Liver (tissue), 9 donors: ENCODE data around the gene UGT1A10. TPM values are rescaled to one million over a fixed set of nuclear protein-coding genes. Genes with fewer than 3 reads are reported as not detected.
A peak's percentile ranks its signal among the peaks of the same experiment; 100 is the strongest.

Source experiments
- DNase-seq: peaks from one replicate; pipeline ENCODE4 v3.0.0-alpha.2; 2017; ENCODE audit warnings: low spot score
- H3K27ac ChIP-seq, 2 donors: one replicate each; pipeline ENCODE4 v1.7.0; 2013; ENCODE audit warnings: inconsistent platforms in 2 of 2, low read length in 2 of 2, control low read depth in 1 of 2, low read depth in 1 of 2, mild to moderate bottlenecking in 1 of 2
- H3K27me3 ChIP-seq, 4 donors: one replicate each; pipeline versions ENCODE4 v1.6.1 to v1.7.0; 2013; ENCODE audit warnings: low read length in 3 of 4, inconsistent platforms in 1 of 4, mild to moderate bottlenecking in 1 of 4, moderate library complexity in 1 of 4; ENCODE audit not compliant: control insufficient read depth in 4 of 4, insufficient read depth in 4 of 4
- H3K36me3 ChIP-seq, 4 donors: one replicate each; pipeline versions ENCODE4 v1.6.1 to v1.7.0; 2013; ENCODE audit warnings: low read length in 3 of 4, mild to moderate bottlenecking in 3 of 4, low read depth in 1 of 4, moderate library complexity in 1 of 4; ENCODE audit not compliant: control insufficient read depth in 4 of 4, insufficient read depth in 3 of 4
- H3K4me1 ChIP-seq, 4 donors: one replicate each; pipeline versions ENCODE4 v1.6.1 to v1.7.0; 2013; ENCODE audit warnings: low read length in 3 of 4, mild to moderate bottlenecking in 3 of 4, moderate library complexity in 1 of 4; ENCODE audit not compliant: control insufficient read depth in 4 of 4, insufficient read depth in 4 of 4
- H3K4me3 ChIP-seq, 3 donors: one replicate each; pipeline versions ENCODE4 v1.6.1 to v1.7.0; 2013; ENCODE audit warnings: low read length in 3 of 3, control low read depth in 1 of 3, low read depth in 1 of 3, mild to moderate bottlenecking in 1 of 3
- H3K9ac ChIP-seq, 2 donors: one replicate each; pipeline ENCODE4 v1.7.0; 2013; ENCODE audit warnings: low read length in 2 of 2, mild to moderate bottlenecking in 2 of 2, moderate library complexity in 2 of 2, control low read depth in 1 of 2, low read depth in 1 of 2
- H3K9me3 ChIP-seq, 4 donors: one replicate each; pipeline versions ENCODE4 v1.6.1 to v1.7.0; 2013; ENCODE audit warnings: low read length in 3 of 4; ENCODE audit not compliant: control insufficient read depth in 4 of 4
- CTCF ChIP-seq: fragments of 150-350 bp; IDR thresholded peaks from 2 replicates; pipeline ENCODE4 v1.5.1; 2017; ENCODE audit warnings: improper control_type of control experiment, low read depth, low read length; ENCODE audit not compliant: missing input control
- EGR1 ChIP-seq, 2 donors: IDR thresholded peaks; 2 replicates each; pipeline ENCODE4 v1.6.1; 2016 to 2018; ENCODE audit warnings: antibody characterized with exemption in 2 of 2, low read depth in 2 of 2
- FOXA1 ChIP-seq: IDR thresholded peaks from 2 replicates; pipeline ENCODE4 v1.6.1; 2016; ENCODE audit warnings: antibody characterized with exemption
- FOXA2 ChIP-seq: IDR thresholded peaks from 2 replicates; pipeline ENCODE4 v1.6.1; 2016; ENCODE audit warnings: antibody characterized with exemption
- GABPA ChIP-seq, 2 donors: IDR thresholded peaks in 1 of 2; conservative IDR thresholded peaks in 1 of 2; 2 replicates each; pipeline ENCODE4 v1.6.1; 2016; ENCODE audit warnings: antibody characterized with exemption in 2 of 2, mild to moderate bottlenecking in 1 of 2, moderate library complexity in 1 of 2
- HNF4A ChIP-seq, 2 donors: conservative IDR thresholded peaks; 2 replicates each; pipeline ENCODE4 v1.6.1; 2016; ENCODE audit warnings: antibody characterized with exemption in 2 of 2, mild to moderate bottlenecking in 2 of 2
- HNF4G ChIP-seq: IDR thresholded peaks from 2 replicates; pipeline ENCODE4 v1.6.1; 2016; ENCODE audit warnings: antibody characterized with exemption
- JUND ChIP-seq, 2 donors: IDR thresholded peaks; 2 replicates each; pipeline ENCODE4 v1.6.1; 2016; ENCODE audit warnings: antibody characterized with exemption in 2 of 2
- NR2F2 ChIP-seq: IDR thresholded peaks from 2 replicates; pipeline ENCODE4 v1.6.1; 2016; ENCODE audit warnings: antibody characterized with exemption
- RAD21 ChIP-seq, 2 donors: IDR thresholded peaks; 2 replicates each; pipeline ENCODE4 v1.6.1; 2016; ENCODE audit warnings: antibody characterized with exemption in 2 of 2, mild to moderate bottlenecking in 2 of 2
- REST ChIP-seq: IDR thresholded peaks from 2 replicates; pipeline ENCODE4 v1.6.1; 2016; ENCODE audit warnings: antibody characterized with exemption, mild to moderate bottlenecking
- RXRA ChIP-seq, 2 donors: IDR thresholded peaks; 2 replicates each; pipeline ENCODE4 v1.6.1; 2017 to 2018; ENCODE audit warnings: antibody characterized with exemption in 2 of 2, mild to moderate bottlenecking in 1 of 2
- SP1 ChIP-seq: IDR thresholded peaks from 2 replicates; pipeline ENCODE4 v1.6.1; 2018; ENCODE audit warnings: antibody characterized with exemption, mild to moderate bottlenecking
- TAF1 ChIP-seq: conservative IDR thresholded peaks from 2 replicates; pipeline ENCODE4 v1.6.1; 2016; ENCODE audit warnings: antibody characterized with exemption, mild to moderate bottlenecking
- YY1 ChIP-seq: IDR thresholded peaks from 2 replicates; pipeline ENCODE4 v1.6.1; 2016; ENCODE audit warnings: antibody characterized with exemption, mild to moderate bottlenecking
- ZBTB33 ChIP-seq: IDR thresholded peaks from 2 replicates; pipeline ENCODE4 v1.6.1; 2016; ENCODE audit warnings: antibody characterized with exemption
- WGBS: extraction: QIAGEN DNeasy Blood & Tissue Kit; methylation state at CpG from one replicate; pipeline ENCODE4 v1.1.7; 2013; 5-methylcytosine and 5-hydroxymethylcytosine counted together
- polyA plus RNA-seq, 2 donors: library from polyadenylated mRNA; stranded (reverse) in 1 of 2; unstranded in 1 of 2; fragments of 200-250 nt in 1 of 2; fragments of >200 nt in 1 of 2; fragmentation: Nextera tagmentation in 1 of 2; extraction: Ambion mirVana in 1 of 2; gene quantifications; one replicate each; pipeline versions ENCODE4 v1.2.1 to v1.2.3, GENCODE V29; 2013 to 2015
- total RNA-seq, 2 donors: library from RNA; depleted of rRNA; stranded (reverse); fragments of >200 nt; gene quantifications; one replicate each; pipeline ENCODE4 v1.2.3, GENCODE V29; 2014
- TF ChIP-seq, protein P1 (sequence below): IDR thresholded peaks from 2 replicates; pipeline ENCODE4 v1.6.1; 2016; ENCODE audit warnings: antibody characterized with exemption
- TF ChIP-seq, protein P2 (sequence below): IDR thresholded peaks from 2 replicates; pipeline ENCODE4 v1.6.1; 2016; ENCODE audit warnings: antibody characterized with exemption
- donor health status: healthy.
- donor health status: healthy.
- donor health status: healthy.
- donor health status: healthy.
- donor health status: healthy.

The UGT1A10 gene
- total and polyA plus RNA-seq, 4 donors, result 0.08 TPM; not detected in 2

- peak overlapping the region; percentile 90 to 98 for H3K27ac ChIP-seq
- peak overlapping the region; percentile 16 to 94 for H3K9ac ChIP-seq
- 66% methylated on average over 3 of the region's 3 CpGs for WGBS
These were observed 36.6 kb downstream of the UGT1A10 start for GRCh38 chr2:233672886-233673285.

GRCh38 chr2:233673896-233674295, 37.6 kb downstream of the UGT1A10 start:
- no peaks in the 10 kb centered on the region for H3K9me3 ChIP-seq
- DNase-seq, result no peak
- H3K27me3 ChIP-seq, result no peaks in the 10 kb centered on the region
- H3K27ac ChIP-seq, result peak overlapping the region; percentile 19 to 79
- peak overlapping the region in 1 of 2 donors; percentile 94 for H3K9ac ChIP-seq
- peak overlapping the region; percentile 7 to 50 (median 45) for H3K4me3 ChIP-seq
- peaks cover 5 to 39% (median 25%) of the 10 kb centered on the region in 4 donors for H3K4me1 ChIP-seq
- no peaks in the 10 kb centered on the region for H3K36me3 ChIP-seq
- TF ChIP-seq, protein P1, sequence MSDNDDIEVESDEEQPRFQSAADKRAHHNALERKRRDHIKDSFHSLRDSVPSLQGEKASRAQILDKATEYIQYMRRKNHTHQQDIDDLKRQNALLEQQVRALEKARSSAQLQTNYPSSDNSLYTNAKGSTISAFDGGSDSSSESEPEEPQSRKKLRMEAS, result no peak
- no peak for TF ChIP-seq JUND (IDR thresholded peaks at IDR 0.05)
- TF ChIP-seq HNF4A (conservative IDR thresholded peaks at IDR 0.05), result peak in 1 of 2 donors; percentile 19
- TF ChIP-seq, protein P2, sequence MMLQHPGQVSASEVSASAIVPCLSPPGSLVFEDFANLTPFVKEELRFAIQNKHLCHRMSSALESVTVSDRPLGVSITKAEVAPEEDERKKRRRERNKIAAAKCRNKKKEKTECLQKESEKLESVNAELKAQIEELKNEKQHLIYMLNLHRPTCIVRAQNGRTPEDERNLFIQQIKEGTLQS, result no peak
- TF ChIP-seq EGR1 (IDR thresholded peaks at IDR 0.05; ENCODE audit: low read depth in 2 of 2), result no peak
- TF ChIP-seq YY1, result peak; percentile 15
- TF ChIP-seq FOXA1, result no peak
- TF ChIP-seq CTCF, result no peak

More at GRCh38 chr2:233672886-233673285, 36.6 kb downstream of the UGT1A10 start:
- Histone ChIP-seq H3K27me3 (no peaks in the 10 kb centered on the region), H3K36me3 (no peaks in the 10 kb centered on the region), H3K4me1 (peaks cover 5 to 42% (median 27%) of the 10 kb centered on the region in 4 donors), H3K4me3 (peak overlapping the region; percentile 27 to 51 (median 45)), H3K9me3 (no peaks in the 10 kb centered on the region)
- no peak for DNase-seq
- TF ChIP-seq, protein P1, result no peak
- TF ChIP-seq EGR1 (IDR thresholded peaks at IDR 0.05; ENCODE audit: low read depth in 2 of 2), result no peak
- TF ChIP-seq ZBTB33, result no peak
- no peak for TF ChIP-seq FOXA2
- TF ChIP-seq SP1, result no peak
- no peak for TF ChIP-seq GABPA (IDR thresholded peaks at IDR 0.05 in 1 of 2, conservative IDR thresholded peaks at IDR 0.05 in 1 of 2)
- TF ChIP-seq RAD21 (IDR thresholded peaks at IDR 0.05), result no peak
- no peak for TF ChIP-seq REST
- no peak for TF ChIP-seq YY1
- TF ChIP-seq HNF4G, result no peak
- TF ChIP-seq, protein P2, result no peak
- no peak for TF ChIP-seq RXRA (IDR thresholded peaks at IDR 0.05)
- TF ChIP-seq NR2F2, result no peak
- TF ChIP-seq TAF1, result no peak
